Nasal cavity respiratory epithelium epithelial cell of viscerocranial mucosa (primary cell): ENCODE results near the gene HPCAL1. TPM values are rescaled to one million over a fixed set of nuclear protein-coding genes. Genes with fewer than 3 reads are reported as not detected.

Source experiments
- total RNA-seq: library from RNA; depleted of rRNA; stranded (reverse); fragments of >200 nt; gene quantifications from 2 replicates; pipeline ENCODE4 v1.2.3, GENCODE V29; 2014

Gene HPCAL1
- total RNA-seq: 14.4 and 15.7 TPM in 2 replicates

GRCh38 chr2:10302479-10303180 lies at the start of gene HPCAL1:
HPCAL1 (plus strand) TSS chr2:10302904; CDS start chr2:10419758, 116,854 bp downstream.

DNA sequence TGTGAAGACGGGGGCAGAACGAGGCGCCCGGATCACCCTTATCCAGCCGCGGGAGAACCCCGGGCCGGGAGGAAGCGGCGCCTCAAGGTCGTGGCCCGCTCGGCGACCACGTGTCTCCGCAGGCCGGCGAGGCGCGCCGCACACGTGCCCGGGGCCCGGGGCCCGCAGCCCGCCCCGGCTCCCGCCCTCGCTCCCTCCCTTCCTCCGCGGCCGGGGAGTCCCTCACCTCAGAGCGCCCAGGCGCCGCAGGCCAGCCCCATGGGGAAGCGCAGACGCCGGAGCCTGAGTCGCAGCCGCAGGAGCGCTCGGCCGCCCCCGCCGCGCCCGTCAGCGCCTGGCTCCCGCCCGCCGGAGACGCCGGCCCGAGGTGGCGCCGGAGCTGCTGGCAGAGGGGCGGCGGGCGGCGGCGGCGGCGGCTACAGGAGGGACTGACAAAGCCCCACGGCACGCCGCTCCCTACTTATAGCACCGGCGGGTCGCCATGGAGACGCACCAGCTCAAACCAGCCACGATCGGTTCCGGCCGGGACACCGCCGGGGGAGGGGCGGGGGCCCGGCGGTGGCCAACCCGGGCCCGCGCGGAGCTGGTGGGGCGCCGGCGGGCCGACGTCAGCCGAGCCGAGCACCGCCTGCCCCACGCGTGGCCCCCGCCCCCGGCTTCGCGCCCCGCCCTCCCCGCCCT lies 145.3 kb downstream of the HPCAL1 start, which contains the start of gene ODC1:
ODC1 (minus strand) TSS at position 433 of the 681 bp plus-strand sequence. CDS start 3,295 bp downstream, outside the sequence.

Other genes starting within 250 kb of the HPCAL1 start
- under 0.01 and 0.43 TPM in 2 replicates for gene CYS1, start 222.5 kb upstream of the HPCAL1 start, total RNA-seq
- 0.57 and 1.0 TPM in 2 replicates for gene RRM2, start 180.2 kb upstream of the HPCAL1 start, total RNA-seq
- gene ODC1, start 145.4 kb downstream of the HPCAL1 start, total RNA-seq: 114 and 495 TPM in 2 replicates